Osteoblast (primary cell): ENCODE results near the gene RUNX2. TPM values are rescaled to one million over a fixed set of nuclear protein-coding genes. Genes with fewer than 3 reads are reported as not detected.

Experiments used
- DNase-seq: peaks from one replicate; pipeline ENCODE4 v3.0.0; 2011; ENCODE audit warnings: low spot score, mixed read lengths; ENCODE audit not compliant: insufficient read length; ENCODE audit errors: missing footprints
- H2AFZ ChIP-seq: 2 replicates; pipeline ENCODE4 v1.6.0; 2011; ENCODE audit warnings: mild to moderate bottlenecking, low read length
- H3K27ac ChIP-seq: 2 replicates; pipeline ENCODE4 v1.5.1; 2011; ENCODE audit warnings: mild to moderate bottlenecking, low read depth, low read length, moderate library complexity
- H3K27me3 ChIP-seq: 2 replicates; pipeline ENCODE4 v1.6.0; 2012; ENCODE audit warnings: mild to moderate bottlenecking, control low read depth, inconsistent platforms, low read length, moderate library complexity; ENCODE audit not compliant: insufficient read depth
- H3K36me3 ChIP-seq: 2 replicates; pipeline ENCODE4 v1.5.1; 2011; ENCODE audit warnings: mild to moderate bottlenecking, low read length, control low read depth, moderate library complexity; ENCODE audit not compliant: insufficient read depth
- H3K4me1 ChIP-seq: 2 replicates; pipeline ENCODE4 v1.5.1; 2011; ENCODE audit warnings: mild to moderate bottlenecking, low read length, control low read depth, moderate library complexity; ENCODE audit not compliant: insufficient read depth
- H3K4me2 ChIP-seq: 2 replicates; pipeline ENCODE4 v1.6.0; 2011; ENCODE audit warnings: mild to moderate bottlenecking, low read length; ENCODE audit not compliant: insufficient read depth
- H3K4me3 ChIP-seq: fragments of 200-600 bp; sonication (generic); 3 replicates; pipeline ENCODE4 v1.5.1; 2012; ENCODE audit warnings: mild to moderate bottlenecking, low read length, inconsistent platforms; ENCODE audit not compliant: insufficient read depth
- H3K79me2 ChIP-seq: 2 replicates; pipeline ENCODE4 v1.6.0; 2012; ENCODE audit warnings: mild to moderate bottlenecking, low read length, control low read depth, inconsistent platforms; ENCODE audit not compliant: insufficient read depth
- H3K9me3 ChIP-seq: 2 replicates; pipeline ENCODE4 v1.5.1; 2011; ENCODE audit warnings: low read depth, low read length, control low read depth
- H4K20me1 ChIP-seq: 2 replicates; pipeline ENCODE4 v1.6.0; 2012; ENCODE audit warnings: mild to moderate bottlenecking, low read length, control low read depth; ENCODE audit not compliant: insufficient read depth
- total RNA-seq: library from RNA; depleted of rRNA; stranded (reverse); fragments of >200 nt; gene quantifications from 2 replicates; pipeline ENCODE4 v1.2.3, GENCODE V29; 2012
- TF ChIP-seq, protein P1 (sequence below): IDR thresholded peaks from 2 replicates; pipeline ENCODE4 v1.5.1; 2011; ENCODE audit warnings: mild to moderate bottlenecking, low read depth, low read length, moderate library complexity; ENCODE audit errors: extremely low read depth

The RUNX2 gene
- total RNA-seq, 1 donor: 30.0 TPM

GRCh38 chr6:45607798-45608197 lies 279.7 kb downstream of the RUNX2 start:
- H3K4me3 ChIP-seq: no peak overlapping the region
- no peak overlapping the region for H2AFZ ChIP-seq
- H3K36me3 ChIP-seq: no peaks in the 10 kb centered on the region
- no peak overlapping the region for H3K4me2 ChIP-seq
- peak; percentile 31 for DNase-seq
- TF ChIP-seq, protein P1, sequence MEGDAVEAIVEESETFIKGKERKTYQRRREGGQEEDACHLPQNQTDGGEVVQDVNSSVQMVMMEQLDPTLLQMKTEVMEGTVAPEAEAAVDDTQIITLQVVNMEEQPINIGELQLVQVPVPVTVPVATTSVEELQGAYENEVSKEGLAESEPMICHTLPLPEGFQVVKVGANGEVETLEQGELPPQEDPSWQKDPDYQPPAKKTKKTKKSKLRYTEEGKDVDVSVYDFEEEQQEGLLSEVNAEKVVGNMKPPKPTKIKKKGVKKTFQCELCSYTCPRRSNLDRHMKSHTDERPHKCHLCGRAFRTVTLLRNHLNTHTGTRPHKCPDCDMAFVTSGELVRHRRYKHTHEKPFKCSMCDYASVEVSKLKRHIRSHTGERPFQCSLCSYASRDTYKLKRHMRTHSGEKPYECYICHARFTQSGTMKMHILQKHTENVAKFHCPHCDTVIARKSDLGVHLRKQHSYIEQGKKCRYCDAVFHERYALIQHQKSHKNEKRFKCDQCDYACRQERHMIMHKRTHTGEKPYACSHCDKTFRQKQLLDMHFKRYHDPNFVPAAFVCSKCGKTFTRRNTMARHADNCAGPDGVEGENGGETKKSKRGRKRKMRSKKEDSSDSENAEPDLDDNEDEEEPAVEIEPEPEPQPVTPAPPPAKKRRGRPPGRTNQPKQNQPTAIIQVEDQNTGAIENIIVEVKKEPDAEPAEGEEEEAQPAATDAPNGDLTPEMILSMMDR: no peak
- no peaks in the 10 kb centered on the region for H3K79me2 ChIP-seq
- no peaks in the 10 kb centered on the region for H4K20me1 ChIP-seq
- no peaks in the 10 kb centered on the region for H3K27me3 ChIP-seq
- H3K9me3 ChIP-seq: no peaks in the 10 kb centered on the region
- H3K27ac ChIP-seq: peak overlapping the region; percentile 4
- peaks cover 12% of the 10 kb centered on the region for H3K4me1 ChIP-seq

- Histone ChIP-seq H2AFZ (no peak overlapping the region), H3K9me3 (no peaks in the 10 kb centered on the region), H3K27me3 (no peaks in the 10 kb centered on the region), H3K4me3 (no peak overlapping the region), H4K20me1 (no peaks in the 10 kb centered on the region), H3K4me1 (peaks cover 15% of the 10 kb centered on the region), H3K36me3 (no peaks in the 10 kb centered on the region), H3K27ac (peak overlapping the region; percentile 4), H3K79me2 (no peaks in the 10 kb centered on the region), H3K4me2 (peak overlapping the region; percentile 37)
- TF ChIP-seq, protein P1: no peak
- DNase-seq: peak; percentile 61
Measured at GRCh38 chr6:45608252-45608913, 280.3 kb downstream of the RUNX2 start.

GRCh38 chr6:45609141-45609638 lies 281.1 kb downstream of the RUNX2 start:
- no peak overlapping the region for H3K4me2 ChIP-seq
- H3K9me3 ChIP-seq: no peaks in the 10 kb centered on the region
- H3K27me3 ChIP-seq: no peaks in the 10 kb centered on the region
- H3K79me2 ChIP-seq: no peaks in the 10 kb centered on the region
- no peak overlapping the region for H2AFZ ChIP-seq
- H3K4me1 ChIP-seq: peaks cover 22% of the 10 kb centered on the region
- no peak overlapping the region for H3K27ac ChIP-seq
- H4K20me1 ChIP-seq: no peaks in the 10 kb centered on the region
- TF ChIP-seq, protein P1: no peak
- H3K36me3 ChIP-seq: no peaks in the 10 kb centered on the region
- no peak for DNase-seq
- no peak overlapping the region for H3K4me3 ChIP-seq

DNA sequence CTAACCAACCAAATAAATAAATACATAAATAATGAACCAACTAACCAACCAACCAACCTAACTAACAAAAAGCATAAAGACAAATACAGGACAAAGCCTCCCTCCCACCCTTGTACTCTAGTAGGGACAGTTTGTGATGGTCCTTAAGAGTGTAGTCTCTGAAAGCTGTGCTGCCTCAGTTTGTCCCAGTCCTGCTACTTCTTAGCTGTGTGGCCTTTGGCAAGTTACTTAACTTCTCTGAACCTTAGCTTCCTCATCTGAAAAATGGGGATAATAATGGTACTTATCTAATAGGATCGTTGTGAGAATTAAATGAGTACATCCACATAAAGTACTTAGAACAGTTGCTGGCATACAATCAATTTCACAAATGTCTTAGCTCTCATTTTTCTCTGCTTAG lies 282.2 kb downstream of the RUNX2 start:
- Histone ChIP-seq H3K27ac (no peak overlapping the region), H3K9me3 (no peaks in the 10 kb centered on the region), H3K4me1 (peaks cover 22% of the 10 kb centered on the region), H3K4me2 (no peak overlapping the region), H2AFZ (no peak overlapping the region), H3K36me3 (no peaks in the 10 kb centered on the region), H3K79me2 (no peaks in the 10 kb centered on the region), H3K4me3 (no peak overlapping the region), H4K20me1 (no peaks in the 10 kb centered on the region), H3K27me3 (no peaks in the 10 kb centered on the region)
- TF ChIP-seq, protein P1: no peak
- DNase-seq: no peak
